ENCODE data around the gene DNAJC18. TPM values are rescaled to one million over a fixed set of nuclear protein-coding genes. Genes with fewer than 3 reads are reported as not detected.
"Not testable (repeated sequence)": the region's sequence is repeated elsewhere in the genome, so short reads cannot be mapped to it uniquely, and the experiment has no call there.

DNAJC18 gene
- total RNA-seq, 2 donors from 2014 or later, result 14.8 to 15.2 TPM

DNA sequence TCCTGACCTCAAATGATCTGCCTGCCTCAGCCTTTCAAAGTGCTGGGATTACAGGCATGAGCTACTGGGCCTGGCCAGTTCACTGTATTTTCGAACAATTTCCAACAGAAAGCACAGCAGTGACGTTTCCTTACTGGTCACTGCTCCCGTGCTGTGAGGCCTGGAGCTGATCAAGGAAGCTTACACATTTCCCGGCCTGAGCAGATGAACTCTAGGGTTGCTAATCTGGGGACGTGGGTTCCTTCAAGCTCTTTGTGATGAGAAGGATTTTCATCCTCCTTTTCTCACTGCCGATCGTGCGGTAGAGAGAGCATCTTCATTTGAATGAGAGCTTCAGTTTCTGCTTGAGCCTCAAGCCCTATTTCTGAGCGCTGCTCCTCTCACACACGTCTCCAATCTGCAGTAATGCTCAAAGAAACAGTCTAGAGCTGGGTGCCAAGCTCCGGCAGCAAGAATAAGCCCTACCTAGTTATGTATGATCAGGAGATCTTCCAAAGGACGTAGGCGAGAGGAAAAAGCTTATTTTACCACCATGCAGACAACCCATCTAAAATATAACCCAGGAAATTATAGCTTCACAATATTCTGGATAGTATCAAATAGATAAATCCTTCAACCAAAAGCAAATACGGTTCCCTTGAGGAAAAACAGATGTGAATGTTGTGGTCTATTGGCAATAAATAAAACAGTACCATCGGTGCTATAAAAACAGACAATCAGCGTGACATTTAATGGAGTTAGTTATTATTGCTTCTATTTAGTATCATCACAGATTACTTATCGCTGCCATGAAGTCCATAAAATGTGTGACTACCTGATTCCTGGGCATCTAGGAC lies 28.1 kb downstream of the DNAJC18 start:
- intact Hi-C loops (cut with DNase I), result no loop called here
- DNase-seq, result no peak
- ATAC-seq, result no peak

DNA sequence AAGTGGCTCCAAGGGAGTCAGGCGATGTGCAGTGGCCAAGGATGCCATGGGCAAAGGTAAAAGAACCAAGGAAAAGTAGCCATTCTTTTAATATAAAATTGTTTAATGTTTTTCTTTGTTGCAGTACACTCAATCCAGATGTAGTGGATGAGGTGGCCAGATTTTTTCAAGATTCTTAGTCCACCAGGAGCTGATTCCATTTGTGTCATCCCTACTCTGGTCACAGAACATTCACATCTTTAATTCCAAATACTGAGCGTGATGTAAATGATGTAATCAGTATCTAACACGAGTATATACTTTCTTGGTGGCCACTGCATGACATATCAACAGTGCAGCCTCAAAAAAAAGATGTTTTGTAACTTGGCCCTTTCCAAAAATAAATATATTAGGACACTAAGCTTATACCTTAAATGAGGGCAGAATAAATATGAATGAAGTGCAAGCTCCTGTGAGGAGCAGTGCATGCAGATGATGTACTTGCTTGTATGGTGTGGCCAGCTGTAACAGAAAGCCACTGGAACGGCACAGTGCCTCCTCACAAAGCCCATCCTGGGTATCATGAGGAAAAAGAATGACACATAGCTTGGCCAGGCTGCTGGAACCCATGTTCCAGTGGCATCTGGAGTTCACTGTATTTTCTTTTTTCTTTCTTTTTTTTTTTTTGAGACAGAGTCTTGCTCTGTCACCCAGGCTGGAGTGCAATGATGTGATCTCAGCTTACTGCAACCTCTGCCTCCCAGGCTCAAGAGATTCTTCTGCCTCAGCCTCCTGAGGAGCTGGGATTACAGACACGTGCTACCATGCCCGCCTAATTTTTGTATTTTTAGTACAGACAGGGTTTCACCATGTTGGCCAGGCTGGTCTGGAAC lies 29.0 kb downstream of the DNAJC18 start:
- DNase-seq (no peak), ATAC-seq (no peak)
- intact Hi-C loops (cut with DNase I), result no loop called here

DNA sequence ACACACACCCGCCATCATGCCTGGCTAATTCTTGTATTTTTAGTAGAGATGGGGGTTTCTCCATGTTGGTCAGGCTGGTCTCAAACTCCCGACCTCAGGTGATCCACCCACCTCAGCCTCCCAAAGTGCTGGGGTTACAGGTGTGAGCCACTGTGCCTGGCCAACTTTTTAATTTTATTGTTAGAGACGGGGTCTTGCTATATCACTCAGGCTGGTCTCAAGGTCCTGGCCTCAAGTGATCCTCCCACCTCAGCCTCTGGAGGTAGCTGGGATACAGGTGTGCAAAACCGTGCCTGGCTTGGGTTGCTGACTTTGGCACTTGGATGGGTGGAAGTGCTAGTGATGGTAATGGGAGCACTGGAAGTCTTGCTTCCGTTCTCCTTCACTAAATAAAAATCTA lies 30.2 kb downstream of the DNAJC18 start:
- intact Hi-C loops (cut with DNase I); DNase-seq; ATAC-seq: not testable (repeated sequence)

DNA sequence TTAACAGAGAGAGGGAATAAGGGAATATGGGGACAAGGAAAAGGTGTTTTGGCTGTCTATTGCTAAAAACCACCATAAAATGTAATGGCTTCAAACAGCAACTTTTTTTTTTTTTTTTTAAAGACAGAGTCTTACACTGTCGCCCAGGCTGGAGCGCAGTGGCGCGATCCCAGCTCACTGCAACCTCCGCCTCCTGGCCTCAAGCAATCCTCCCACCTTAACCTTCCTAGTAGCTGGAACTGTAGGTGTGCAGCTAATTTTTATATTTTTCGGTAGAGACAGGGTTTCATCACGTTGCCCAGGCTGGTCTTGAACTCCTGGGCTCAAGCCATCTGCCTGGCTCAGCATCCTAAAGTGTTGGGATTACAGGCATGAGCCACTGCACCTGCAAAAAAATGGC lies 31.1 kb downstream of the DNAJC18 start:
- ATAC-seq, result no peak
- intact Hi-C loops (cut with DNase I), result no loop called here
- DNase-seq, result no peak

DNA sequence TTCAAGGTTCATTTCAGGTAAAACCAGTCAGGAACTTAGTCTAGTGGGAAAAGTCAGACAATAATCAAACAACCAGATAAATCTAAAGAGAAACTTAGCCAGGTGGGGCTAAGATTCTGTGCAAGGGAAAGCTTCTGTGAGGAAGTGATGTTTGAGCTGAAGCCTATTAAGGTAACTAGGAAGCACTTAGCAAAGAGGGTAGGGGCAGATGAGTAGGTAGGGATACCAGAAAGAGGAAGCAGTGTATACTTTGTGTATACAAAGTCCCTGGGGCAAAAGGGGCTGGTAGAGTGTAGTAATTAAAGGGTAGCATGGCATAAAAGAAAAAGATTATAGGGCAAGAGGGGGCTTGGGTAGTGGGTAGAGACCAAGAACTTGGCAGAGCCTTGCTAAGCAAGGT lies 31.8 kb downstream of the DNAJC18 start:
- no peak for ATAC-seq
- intact Hi-C loops (cut with DNase I), result no loop called here
- no peak for DNase-seq

DNA sequence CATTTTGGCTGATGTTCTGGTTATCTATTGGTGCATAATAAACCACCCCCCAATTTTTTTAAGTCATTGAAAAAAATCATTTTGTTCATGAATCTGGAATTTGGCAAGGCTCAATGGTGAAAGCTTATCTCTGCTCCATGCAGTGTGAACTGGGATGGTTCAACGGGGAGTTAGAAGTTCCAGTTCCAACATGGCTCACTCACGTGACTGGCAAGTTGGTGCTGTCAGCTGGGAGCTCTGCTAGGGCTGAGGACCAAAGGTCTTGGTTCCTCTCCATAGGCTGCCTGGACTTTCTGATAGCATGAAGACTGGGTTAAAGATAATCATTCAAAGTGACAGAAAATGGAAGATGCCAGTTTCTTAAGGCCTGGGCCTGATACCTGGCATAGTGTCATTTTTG lies 32.4 kb downstream of the DNAJC18 start:
- no peak for ATAC-seq
- intact Hi-C loops (cut with DNase I), result no loop called here

DNA sequence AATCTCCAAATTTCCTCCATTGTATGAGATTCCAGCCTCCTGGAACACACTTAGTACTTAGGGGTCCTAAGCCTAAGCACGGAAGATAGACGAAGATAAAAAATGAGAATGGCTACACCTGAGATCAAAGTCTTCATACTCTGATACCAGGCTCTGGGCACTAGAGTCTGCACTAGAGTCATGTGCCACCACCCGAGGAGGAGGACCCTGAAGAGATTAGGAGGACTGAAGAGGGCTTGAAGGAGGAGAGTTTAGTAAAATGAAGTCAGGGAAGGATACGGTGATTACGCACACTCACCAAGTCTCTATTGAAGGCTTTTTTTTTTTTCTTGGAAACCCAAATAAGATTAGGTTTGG lies 34.9 kb downstream of the DNAJC18 start:
- intact Hi-C loops (cut with DNase I), result no loop called here
- DNase-seq (no peak), ATAC-seq (no peak)

More for the DNA sequence above, 32.4 kb downstream of the DNAJC18 start:
- DNase-seq, result no peak

DNA sequence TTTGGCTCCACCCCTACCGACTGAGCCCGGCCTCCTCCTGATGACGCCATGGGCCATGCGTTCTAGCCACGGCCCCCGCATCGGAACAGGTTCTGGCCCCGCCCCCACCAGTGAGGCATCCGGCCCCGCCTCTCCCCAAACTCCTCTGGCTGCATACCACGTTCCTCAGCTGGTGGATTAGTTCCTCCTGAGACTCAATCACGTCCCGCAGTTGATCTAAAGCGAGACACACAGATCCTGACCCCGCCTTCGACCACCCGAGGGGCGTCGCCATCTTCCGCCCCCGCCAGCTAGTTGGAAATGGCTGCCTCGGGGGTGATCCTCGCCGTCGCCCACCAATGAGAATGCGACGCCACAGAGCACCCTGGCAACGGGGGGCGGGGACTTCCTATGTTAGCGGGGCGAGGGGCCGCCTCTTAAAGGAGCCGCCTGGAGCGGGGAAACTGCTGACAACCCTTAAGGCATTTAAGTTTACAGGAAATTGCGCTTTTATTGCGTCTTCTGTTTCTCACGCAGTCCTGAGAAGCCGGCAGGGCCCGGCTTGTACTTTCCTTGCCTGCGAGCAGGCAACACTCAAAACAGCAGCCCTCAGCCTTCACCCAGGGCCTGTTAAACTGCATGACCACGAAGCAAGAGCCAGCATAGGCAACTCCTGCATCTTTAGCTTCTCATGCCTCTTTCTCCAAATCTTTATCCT lies 35.4 kb downstream of the DNAJC18 start, which contains the start of gene SPATA24:
TSS of gene SPATA24 (minus strand) at position 303 of the 697 bp plus-strand sequence. CDS start at position 274, 29 bp downstream.
- DNase-seq, result peak; percentile 98
- intact Hi-C loops (cut with DNase I), result no loop called here
- ATAC-seq, result peak; percentile 97 to 98

DNA sequence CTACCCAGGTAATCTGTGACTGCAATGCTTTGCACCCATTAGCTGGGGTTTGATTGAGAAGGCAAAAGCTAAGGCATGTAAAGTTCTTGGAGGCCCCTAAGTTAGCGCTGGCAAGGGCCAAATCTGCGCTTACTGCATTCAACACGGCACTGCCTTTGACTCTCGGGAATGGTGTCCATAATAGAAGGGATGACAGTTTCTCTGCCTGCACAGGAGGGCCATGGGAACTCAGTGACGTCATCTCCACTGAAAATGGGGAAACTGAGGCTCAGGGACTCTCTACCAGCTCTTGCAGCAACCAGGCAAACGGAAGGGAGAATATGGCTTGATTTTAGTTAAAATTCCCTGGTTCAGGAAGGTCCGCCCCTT lies 35.9 kb downstream of the DNAJC18 start:
- ATAC-seq (no peak), DNase-seq (no peak)
- intact Hi-C loops (cut with DNase I), result no loop called here

DNA sequence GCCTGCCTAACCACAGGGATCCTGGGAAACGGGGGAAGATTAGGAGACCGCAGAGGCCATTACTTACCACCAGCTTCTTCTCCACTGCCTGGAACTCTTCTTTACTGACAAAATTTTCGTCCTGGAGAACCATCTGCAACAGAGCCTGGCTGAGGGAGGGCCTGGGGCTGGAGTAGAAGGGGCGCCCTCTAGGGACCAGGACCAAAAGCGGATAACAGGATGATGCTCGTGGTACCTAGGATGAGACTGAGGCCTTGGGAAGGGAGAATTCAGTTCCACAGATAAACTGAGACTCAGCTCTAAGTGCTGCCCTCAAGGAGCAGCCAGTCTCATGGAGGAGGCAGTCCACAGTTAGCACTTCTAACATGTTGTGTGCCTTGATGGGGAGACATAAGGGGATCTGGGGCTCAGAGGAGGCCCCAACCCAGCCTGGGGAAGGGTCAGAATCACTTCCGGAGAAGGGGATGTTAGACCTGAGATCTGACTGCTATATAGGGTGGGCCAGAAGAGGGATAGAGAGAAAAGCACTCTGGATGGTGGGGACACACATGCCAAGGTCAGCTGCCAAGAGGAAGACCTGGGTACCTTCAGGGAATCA lies 36.7 kb downstream of the DNAJC18 start:
- intact Hi-C loops (cut with DNase I), result no loop called here
- no peak for ATAC-seq
- DNase-seq, result peak; percentile 23

DNA sequence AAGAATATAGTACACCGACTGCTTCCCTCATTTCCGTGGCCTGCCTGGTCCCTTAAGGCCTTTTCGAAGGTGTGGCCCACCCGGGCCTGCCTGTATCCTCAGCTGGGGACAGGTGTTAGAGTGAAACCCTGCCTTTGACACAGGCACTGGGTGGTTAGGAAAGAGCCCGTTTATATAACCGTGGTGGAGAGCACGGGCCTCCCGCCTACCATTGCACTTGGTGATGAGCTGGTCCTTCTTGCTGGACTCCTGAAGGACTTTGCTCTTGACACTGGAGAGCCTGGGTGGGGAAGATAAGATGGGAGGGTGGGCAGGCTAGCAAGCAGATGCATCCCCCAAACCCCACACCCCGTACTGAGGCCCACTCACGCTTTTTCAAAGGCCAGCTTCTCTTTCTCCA lies 37.8 kb downstream of the DNAJC18 start:
- intact Hi-C loops (cut with DNase I), result no loop called here
- DNase-seq, result no peak
- ATAC-seq, result no peak

DNA sequence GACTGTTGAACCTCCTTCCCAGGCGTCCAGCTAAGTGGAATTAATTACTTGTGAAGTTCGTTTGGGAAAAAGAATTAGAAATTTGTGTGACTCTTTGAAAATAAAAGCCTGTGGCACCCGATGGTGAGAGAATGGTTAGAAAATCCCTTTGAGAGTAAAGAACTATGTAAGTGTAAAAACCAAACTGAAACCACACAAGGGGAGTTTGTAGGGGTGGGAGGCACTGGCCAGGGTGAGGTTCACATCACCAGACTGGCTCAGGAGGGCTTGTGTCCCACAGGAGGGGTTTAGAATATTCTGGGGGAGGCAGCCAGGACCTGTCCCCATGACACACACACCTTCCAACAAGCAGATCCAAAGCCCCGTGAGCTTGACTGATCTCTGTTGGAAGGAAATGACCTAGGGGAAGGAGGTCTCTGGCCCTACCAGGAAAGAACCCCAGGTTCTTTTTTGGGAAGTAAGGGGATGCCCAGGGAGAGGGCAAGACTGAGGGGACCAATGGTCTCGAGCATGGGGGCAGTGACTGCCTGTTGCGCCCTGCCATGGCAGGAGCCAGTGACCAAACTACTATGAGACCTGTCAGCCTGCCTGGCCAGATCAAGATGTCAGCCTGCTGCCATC lies 39.7 kb downstream of the DNAJC18 start:
- intact Hi-C loops (cut with DNase I), result no loop called here
- no peak for ATAC-seq
- DNase-seq, result no peak

DNA sequence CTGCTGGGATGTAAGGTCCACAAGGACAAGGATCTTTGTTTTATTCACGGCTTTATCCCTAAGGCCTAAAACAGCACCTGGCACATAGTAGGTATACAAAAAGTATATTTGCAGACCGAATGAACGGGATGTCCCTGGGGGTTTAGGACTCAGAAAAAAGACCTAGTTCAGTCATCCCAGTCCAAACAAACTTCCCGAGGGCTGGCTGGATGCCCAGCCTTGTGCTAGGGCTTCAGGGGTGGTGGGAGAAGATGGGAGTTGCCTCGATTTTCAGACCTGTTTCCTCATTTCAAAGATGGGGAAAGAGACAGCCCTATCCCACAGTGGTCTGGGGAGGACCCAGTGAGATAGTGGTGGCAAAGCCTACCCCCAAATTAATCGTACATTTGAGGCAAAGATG lies 41.4 kb downstream of the DNAJC18 start:
- intact Hi-C loops (cut with DNase I), result no loop called here
- ATAC-seq (no peak), DNase-seq (no peak)

DNA sequence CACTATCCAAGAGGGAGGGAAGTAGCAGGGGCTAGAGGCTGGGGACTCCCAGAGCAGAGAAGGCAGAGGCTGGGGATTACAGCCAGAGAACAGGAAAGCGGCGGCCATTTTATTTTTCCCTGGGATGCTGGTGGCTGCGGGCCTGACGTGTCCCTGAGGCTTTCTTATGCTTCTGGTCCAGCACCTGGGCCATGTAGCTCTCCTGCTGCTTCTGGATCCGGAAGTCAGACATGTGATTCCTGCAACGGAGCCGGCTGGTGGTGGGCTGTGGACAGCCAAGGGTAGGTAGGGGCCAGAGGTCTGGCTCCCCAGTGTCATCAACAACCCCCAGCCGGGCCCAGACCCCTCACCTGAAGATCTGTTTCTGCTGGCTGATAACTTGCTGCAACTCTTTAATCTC lies 42.6 kb downstream of the DNAJC18 start:
- DNase-seq (no peak), ATAC-seq (no peak)
- intact Hi-C loops (cut with DNase I), result no loop called here

DNA sequence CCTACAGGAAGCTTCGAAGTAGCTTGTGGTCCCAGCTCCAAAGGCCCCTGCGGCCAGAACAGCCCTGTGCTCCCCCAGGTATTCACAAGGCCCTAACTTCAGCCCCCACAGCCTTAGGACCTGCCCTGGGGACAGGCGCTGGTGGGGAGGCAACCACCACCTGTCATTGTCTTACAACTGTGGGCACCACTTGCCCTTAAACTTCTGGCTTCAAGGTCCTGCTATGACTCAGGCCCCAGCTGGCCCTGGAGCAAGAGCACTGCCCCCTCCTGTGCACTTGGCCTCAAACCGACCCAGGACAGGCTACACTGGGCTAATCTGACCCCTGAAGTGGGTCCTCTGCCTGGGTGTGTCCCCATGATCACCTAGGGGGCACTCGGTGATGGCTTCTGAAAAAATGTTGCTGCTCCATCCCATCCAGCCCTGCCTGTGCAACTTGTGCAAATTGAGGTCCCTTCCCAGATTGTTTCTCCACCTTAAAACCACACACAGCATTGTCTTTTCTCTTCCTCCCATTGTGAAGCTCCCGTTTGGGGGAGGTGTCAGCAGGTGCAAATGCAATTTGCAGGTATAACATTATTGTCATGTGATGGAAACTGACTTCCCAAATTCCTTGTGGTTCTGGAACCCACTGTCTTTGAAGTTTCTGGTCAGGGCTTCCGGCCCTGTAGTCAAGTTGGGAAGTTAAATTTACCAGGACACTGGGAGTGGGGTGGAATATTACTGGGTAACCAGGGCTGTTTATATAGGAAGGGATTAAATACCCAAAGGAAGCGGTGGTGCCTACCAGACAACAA lies 43.3 kb downstream of the DNAJC18 start:
- ATAC-seq, result peak in 1 of 2 donors; percentile 48
- DNase-seq, result no peak
- intact Hi-C loops (cut with DNase I), result no loop called here

DNA sequence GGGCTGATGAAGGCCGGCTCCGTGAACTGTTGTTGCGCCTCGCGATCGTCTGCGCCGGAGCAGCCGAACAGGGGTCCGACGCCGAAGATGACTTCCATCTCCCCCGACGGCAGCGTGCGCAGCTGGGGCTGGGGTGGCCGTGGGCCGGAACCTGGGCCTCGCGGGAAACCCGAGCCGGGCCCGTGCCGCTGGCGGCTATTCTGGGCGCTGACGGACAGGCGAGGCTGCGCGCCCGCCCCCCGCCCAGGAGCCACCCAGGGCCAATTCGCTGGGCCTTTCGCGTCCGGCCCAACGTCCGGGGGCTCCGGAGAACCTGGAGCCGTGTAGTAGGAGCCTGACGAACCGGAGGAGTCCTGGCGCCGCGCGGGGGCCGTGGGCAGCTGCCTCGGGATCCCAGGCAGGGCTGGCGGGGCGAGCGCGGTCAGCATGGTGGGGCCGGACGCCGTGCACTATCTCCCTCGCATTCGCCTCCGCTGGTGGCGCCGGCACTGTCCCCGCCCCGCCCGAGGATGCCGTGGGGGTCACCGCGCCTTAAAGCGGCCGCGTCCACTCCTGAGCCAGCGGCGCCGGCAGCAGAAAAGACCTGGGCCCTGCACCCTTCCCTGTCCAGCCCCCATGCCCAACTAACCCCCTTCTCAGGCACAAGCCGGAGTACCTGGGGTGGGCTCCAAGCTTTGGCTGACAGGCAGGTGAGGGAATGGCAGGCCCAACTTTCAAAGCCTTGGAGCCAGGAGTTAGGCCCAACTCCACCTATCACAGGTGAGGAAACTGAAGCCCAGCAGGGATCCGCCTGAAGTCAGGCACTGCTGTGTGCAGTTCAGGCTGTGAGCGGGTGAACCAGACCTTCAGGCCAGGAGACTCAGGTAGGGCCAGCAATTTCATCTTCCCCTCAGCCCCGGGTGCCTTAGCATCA lies 44.4 kb downstream of the DNAJC18 start, which contains the start of gene PROB1:
TSS of gene PROB1 (minus strand) at position 451 of the 913 bp plus-strand sequence. CDS start at position 428, 23 bp downstream.
- intact Hi-C loops (cut with DNase I), result no loop called here
- ATAC-seq, result peak; percentile 75 to 76
- DNase-seq, result peak; percentile 74

DNA sequence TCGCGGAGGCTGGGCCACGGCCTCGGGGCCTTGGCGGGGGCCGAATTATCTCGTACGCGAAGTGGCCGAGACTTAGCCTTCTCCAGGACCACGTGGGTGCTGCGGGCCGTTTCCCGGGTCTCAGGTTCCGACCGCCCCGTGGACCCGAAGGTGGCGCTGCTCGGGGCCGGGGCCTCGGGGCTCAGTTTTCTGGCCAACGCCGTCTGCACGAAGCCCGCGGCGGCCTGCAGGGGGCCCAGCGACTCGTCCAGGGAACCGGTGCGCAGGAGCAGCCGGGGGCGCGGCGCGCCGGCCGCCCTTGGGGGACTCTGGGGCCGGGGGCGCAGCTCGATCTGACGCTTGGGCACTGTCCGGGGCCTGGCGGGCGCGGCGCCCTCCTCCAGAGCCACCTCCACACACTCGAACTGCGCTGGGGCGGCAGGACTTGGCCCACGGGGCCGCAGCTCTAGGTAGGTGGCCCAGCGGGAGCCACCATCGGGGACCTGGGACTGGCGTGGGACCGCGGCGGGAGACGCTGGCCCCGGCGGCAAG lies 45.1 kb downstream of the DNAJC18 start:
- ATAC-seq (peak; percentile 25 to 38), DNase-seq (peak; percentile 77)
- intact Hi-C loops (cut with DNase I), result no loop called here
